GM18951 (cell line): Measurements from ENCODE around the gene SUPT3H.
"Not testable (repeated sequence)": the region's sequence is repeated elsewhere in the genome, so short reads cannot be mapped to it uniquely, and the experiment has no call there.

Source experiments
- POLR2A ChIP-seq: IDR thresholded peaks from 4 replicates; pipeline ENCODE4 v1.6.1; 2011; ENCODE audit warnings: mild to moderate bottlenecking; ENCODE audit not compliant: insufficient read length, insufficient read depth; ENCODE audit errors: extremely low read depth
- in situ Hi-C: fragments of 300-500 bp; cut with MboI; formaldehyde crosslinking; loops from one replicate; pipeline ENCODE4 v1.12.0; 2022; ENCODE audit warnings: low sequenced_read_pairs, mixed read lengths, inconsistent platforms; ENCODE audit not compliant: unreplicated experiment

Gene SUPT3H

DNA sequence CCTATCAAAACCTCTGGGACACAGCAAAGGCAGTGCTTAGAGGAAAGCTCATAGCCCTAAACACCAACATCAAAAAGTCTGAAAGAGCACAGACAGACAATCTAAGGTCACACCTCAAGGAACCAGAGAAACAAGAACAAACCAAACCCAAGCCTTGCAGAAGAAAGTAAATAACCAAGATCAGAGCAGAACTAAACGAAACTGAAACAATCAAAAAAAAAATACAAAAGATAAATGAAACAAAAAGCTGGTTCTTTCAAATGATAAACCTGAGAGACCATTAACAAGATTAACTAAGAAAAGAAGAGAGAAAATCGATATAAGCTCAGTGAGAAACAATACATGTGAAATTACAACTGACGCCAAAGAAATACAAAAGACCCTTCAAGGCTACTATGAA, 84.4 kb downstream of the SUPT3H start:
- in situ Hi-C loops: no loop called here
- TF ChIP-seq POLR2A: no peak

DNA sequence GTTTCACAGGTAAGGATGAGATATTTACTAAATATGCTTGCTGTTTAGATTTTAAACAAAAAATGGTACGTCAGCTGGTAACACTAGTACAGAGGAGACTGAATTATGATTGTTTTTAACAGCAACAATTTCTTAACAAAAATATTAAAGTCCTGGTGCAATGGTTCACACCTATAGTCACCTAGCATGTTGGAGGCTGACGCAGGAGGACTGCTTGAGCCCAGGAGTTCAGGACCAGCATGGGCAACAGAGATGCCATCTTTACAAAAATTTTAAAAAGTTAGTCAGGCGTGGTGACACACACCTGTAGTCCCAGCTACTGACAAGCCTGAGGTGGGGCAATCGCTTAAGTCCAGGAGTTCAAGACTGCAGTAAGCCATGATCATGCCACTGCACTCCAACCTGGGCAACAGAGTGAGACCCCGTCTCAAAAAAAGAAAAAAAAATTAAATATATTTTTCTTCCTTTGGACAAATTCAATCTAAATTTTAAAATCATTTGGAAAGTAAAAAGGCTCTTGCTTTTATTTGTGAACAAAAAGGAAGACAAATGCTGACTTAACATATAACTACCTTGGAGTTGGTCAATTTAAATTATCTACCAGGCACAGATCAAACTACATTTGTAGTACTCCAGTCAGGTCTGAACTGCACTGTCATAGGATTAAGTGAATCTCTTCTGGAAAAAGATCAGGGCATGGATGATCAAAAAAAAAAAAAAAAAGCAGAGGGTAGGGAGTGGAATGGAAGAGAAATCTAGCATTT, 87.8 kb downstream of the SUPT3H start:
- TF ChIP-seq POLR2A: no peak
- in situ Hi-C loops: no loop called here

DNA sequence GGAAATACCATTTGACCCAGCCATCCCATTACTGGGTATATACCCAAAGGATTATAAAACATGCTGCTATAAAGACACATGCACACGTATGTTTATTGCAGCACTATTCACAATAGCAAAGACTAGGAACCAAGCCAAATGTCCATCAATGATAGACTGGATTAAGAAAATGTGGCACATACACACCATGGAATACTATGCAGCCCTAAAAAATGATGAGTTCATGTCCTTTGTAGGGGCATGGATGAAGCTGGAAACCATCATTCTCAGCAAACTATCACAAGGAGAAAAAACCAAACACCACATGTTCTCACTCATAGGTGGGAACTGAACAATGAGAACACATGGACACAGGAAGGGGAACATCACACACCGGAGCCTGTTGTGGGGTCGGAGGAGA, 91.0 kb downstream of the SUPT3H start:
- in situ Hi-C loops: not testable (repeated sequence)

DNA sequence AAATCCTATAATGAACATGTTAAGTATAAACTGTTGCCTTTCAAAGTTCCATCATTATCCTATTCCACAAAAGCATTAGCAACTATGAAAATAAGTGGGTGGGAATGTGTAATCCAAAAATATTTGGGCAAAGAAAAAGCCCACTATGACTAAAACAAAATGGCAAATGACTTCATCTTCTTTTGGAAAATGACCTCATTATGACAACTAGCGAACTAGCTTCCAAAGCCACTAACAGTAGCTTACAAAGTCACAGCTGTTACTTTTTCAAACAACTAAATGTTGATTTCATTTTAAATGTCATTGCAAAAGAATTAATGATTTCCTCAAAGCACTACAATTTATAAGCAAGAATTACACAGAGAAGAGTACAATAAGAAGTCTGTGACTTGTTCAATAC, 99.4 kb downstream of the SUPT3H start:
- TF ChIP-seq POLR2A: no peak
- in situ Hi-C loops: no loop called here

DNA sequence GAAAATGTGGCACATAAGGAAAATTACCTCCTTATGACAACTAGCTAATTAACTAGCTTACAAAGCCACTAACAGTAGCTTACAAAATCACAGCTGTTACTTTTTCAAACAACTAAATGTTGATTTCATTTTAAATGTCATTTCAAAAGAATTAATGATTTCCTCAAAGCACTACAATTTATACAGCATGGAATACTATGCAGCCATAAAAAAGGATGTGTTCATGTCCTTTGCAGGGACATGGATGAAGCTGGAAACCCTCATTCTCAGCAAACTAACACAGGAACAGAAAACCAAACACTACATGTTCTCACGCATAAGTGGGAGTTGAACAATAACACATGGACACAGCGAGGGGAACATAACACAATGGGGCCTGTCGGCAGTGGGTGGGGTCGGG, 100.0 kb downstream of the SUPT3H start:
- in situ Hi-C loops: not testable (repeated sequence)

DNA sequence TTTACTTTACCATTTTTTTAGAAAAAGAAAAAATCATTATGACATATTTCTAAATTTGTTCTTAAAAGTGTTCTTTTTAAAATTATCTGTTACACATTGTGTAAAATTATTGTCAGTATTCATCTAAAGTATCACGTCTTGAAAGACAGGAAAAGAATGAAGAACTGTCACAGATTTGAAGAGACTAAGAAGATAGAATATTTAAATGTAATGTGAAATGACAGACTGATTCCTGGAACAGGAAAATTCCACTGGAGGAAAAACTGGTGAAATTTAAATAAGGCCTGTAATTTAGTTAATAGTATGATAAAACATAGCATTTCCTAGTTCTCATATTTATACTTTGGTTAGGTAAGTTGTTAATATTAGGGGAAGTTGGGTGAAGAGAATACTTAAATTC, 102.4 kb downstream of the SUPT3H start:
- in situ Hi-C loops: no loop called here
- TF ChIP-seq POLR2A: no peak

DNA sequence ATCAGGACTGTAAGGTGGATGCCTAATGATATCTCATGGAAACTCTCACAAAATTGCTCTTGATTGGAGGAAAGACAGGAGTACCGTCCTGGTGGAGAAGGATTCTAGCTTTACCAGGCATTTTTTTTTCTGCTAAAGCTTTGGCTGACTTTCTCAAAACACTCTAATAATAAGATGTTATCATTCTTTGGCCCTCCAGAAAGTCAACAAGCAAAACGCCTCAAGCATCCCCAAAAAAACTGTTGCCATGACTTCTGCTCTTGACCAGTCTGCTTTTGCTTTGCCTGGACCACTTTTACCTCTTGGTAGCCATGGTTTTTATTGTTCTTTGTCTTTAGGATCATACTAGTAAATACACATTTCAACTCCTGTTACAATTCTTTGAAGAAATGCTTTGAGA, 105.1 kb downstream of the SUPT3H start:
- in situ Hi-C loops: no loop called here
- TF ChIP-seq POLR2A: no peak

DNA sequence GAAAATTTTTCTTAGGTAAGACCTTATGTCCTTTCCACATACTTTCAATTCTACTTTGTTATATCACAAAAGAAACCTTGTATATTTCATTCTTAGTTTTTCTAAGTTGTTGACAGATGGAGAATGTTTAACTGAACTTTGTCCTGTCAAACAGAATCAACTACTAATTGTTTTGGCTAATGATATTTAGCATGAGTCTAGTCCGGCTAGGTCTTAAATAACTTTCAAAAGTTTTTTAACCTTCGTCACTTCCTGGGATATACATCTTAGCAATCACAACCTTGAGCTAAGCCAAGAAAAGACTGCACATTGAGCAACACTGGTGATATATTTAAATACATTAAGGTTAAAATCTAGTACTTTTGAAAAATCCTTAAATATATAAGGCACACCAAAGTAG, 112.5 kb downstream of the SUPT3H start:
- in situ Hi-C loops: no loop called here
- no peak for TF ChIP-seq POLR2A

DNA sequence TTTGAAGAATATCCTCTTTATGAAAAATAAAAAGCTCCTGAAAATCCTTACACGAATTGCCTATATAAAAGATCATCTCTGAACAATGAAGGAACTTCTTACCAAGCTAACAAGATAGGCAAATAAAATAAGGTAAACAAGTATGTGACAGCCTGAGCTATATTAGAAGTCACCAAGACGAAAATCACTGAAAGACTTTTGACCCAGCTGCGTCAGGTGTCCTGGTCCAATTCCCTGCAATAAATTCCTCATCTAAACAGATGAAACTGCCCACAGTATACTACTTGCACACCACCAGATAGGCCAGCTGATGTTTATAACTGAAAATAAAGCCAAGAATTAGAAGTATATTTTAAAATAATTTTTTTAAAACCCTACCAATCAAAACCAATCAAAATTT, 117.0 kb downstream of the SUPT3H start:
- no peak for TF ChIP-seq POLR2A
- in situ Hi-C loops: no loop called here

DNA sequence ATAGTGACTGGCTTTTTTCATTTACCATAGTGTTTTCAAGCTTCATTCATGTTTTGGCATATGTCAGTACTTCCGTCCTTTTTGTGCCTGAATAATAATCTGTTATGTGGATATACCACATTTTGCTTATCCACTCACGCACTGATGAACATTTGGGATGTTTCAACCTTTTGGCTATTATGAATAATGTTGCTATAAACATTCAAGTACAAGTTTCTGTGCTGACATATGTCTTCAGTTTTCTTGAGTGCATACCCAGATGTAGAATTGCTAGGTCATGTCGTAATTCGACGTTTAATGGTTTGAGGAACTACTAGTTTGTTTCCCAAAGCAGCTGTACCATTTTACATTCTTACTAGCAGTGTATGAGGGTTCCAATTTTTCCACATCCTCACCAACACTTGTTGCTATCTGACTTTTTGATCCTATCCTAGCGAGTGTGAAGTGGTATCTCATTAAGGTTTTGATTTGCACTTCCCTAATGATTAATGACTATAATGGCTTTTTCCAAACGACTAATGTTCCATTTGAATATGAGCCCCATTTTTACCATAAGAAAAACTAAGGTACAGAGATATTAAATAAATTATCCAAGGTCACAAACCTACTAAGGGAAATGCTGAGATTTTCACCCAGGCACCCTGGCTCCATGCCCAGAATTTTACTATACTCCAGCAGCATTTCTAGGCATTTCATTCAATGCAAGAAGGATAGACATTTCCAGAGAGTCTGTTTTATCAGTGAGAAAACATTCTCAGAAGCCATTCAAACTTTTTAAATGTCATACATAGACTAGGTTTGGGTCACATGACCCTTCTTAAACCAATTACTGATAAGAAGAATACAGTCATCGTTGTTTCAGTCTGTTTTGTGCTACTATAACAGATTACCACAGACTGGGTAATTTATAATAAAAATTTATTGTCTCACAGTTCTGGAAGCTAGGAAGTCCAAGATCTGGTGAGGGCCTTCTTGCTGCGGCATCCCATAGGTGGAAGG, 120.7 kb downstream of the SUPT3H start:
- in situ Hi-C loops: no loop called here
- TF ChIP-seq POLR2A: no peak

DNA sequence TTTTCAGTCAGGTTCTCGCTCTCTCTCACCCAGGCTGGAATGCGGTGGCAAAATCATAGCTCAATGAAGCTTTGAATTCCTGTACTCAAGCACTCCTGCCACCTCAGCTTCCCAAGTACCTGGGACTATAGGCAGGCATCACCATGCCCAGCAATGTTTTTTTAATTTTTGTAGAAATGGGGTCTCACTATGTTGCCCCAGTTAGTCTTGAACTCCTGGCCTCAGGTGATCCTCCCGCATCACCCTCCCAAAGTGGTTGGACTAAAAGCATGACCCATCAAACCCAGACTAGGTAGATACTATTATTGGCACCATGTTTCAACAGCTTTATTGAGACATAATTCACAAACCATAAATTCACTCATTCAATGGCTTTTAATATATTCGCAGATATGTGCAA, 122.3 kb downstream of the SUPT3H start:
- no peak for TF ChIP-seq POLR2A
- in situ Hi-C loops: no loop called here

DNA sequence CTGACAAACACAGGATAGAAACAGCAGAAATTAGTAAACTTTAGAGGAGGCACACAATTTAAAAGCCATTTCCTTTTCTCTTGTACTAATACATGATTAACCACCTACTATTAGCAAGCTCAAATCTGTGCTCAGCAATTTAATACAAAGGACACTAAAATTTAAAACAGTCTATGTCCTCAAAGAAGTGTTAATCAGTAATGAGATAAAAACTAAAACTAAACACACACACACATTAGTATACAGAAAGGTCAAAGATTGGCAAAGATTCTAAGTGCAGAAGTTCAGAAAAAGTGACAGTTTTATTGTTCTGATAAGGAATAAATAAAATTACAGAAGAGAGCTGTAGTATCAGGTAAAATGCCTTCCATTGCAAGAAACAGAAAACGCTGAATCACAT, 123.5 kb downstream of the SUPT3H start:
- TF ChIP-seq POLR2A: no peak
- in situ Hi-C loops: no loop called here

DNA sequence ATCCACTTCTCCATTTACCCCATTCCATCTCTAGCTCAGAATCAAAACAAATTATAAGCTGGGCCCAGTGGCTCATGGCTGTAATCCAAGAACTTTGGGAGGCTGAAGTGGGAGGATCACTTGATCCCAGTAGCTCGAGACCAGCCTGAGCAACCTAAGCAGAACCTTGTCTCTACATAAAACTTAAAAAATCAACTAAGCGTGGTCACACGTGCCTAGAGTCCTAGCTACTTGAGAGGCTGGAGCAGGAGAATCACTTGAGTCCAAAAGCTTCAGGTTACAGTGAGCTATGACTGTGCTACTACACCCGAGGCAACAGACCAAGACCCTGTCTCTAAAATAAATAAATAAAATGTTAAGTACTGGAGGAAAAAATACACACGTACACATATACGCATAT, 124.3 kb downstream of the SUPT3H start:
- TF ChIP-seq POLR2A: no peak
- in situ Hi-C loops: no loop called here

DNA sequence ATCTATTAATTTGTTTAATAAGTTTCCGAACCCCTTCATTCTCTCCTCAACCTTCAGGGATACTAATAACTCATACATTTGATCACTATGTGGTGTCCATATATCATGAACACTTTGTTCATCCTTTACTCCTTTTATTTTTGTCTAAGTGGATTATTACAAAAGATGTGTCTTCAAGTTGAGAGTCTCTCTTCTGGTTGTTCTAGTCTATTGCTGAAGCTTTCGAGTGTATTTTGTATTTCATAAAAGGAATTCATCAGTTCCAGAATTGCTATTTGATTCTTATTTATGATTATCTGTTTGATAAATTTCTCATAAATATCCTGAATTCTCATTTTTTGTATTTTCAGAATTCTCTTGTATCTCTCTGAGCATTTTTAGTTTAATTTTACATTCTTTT, 146.1 kb downstream of the SUPT3H start:
- in situ Hi-C loops: no loop called here

DNA sequence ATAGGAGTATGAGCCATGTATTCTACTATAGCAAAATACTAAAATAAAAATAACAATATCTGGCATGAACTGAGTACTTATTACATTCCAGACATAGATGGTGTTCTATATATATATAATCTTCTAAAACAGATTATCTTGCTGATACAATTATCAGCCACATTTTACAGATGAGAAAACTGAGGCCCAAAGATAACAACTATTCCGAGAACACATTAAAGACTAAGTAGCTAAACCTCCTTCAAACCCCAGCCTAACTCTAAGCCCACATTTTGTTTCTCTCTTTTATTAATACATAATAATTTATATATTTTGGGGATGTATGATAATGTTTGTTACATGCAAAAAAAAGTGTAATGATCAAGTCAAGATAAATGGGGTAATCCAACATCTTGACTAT, 148.3 kb downstream of the SUPT3H start:
- no peak for TF ChIP-seq POLR2A

More for the DNA sequence above, 146.1 kb downstream of the SUPT3H start:
- no peak for TF ChIP-seq POLR2A

More for the DNA sequence above, 148.3 kb downstream of the SUPT3H start:
- in situ Hi-C loops: no loop called here
